Body of pancreas (tissue), 4 donors: ENCODE data around the gene MGARP. TPM values are rescaled to one million over a fixed set of nuclear protein-coding genes. Genes with fewer than 3 reads are reported as not detected.

ENCODE experiments used
- ATAC-seq: fragments of 150-250 bp; one replicate; pipeline ENCODE4 v1.9.1; 2016
- DNase-seq, 4 donors: peaks; one replicate each; pipeline ENCODE4 v3.0.0-alpha.2; 2019
- H3K27ac ChIP-seq, 4 donors: fragments of 200-600 bp; sonication (generic); 1 replicate in 3 of 4; 2 replicates in 1 of 4; pipeline versions ENCODE4 v1.5.1 to v1.6.1; 2016 to 2019; ENCODE audit warnings: mild to moderate bottlenecking in 1 of 4, mixed read lengths in 1 of 4, moderate library complexity in 1 of 4
- H3K27me3 ChIP-seq, 2 donors: fragments of 200-600 bp; sonication (generic); one replicate each; pipeline ENCODE4 v1.6.0; 2016; ENCODE audit warnings: mild to moderate bottlenecking in 1 of 2
- H3K36me3 ChIP-seq, 2 donors: fragments of 200-600 bp; sonication (generic); replicated peaks in 1 of 2; 2 replicates each; pipeline ENCODE4 v1.5.1; 2016; ENCODE audit warnings: low read depth in 2 of 2; ENCODE audit not compliant: insufficient read depth in 1 of 2
- H3K4me1 ChIP-seq: fragments of 200-600 bp; sonication (generic); one replicate; pipeline ENCODE4 v1.6.0; 2016
- H3K4me3 ChIP-seq, 2 donors: fragments of 200-600 bp; sonication (generic); 1 replicate in 1 of 2; 2 replicates in 1 of 2; pipeline ENCODE4 v1.5.1; 2016 to 2019
- H3K9me3 ChIP-seq, 3 donors: fragments of 200-600 bp; sonication (generic); 1 replicate in 2 of 3; 2 replicates in 1 of 3; pipeline ENCODE4 v1.5.1; 2016
- CTCF ChIP-seq, 7 experiments: fragments of 450-650 bp in 4 of 7; fragments of 200-600 bp in 3 of 7; sonication (generic) in 3 of 7; IDR thresholded peaks; one replicate each; pipeline ENCODE4 v1.5.1; 2016 to 2019; ENCODE audit warnings: antibody characterized with exemption in 7 of 7
- POLR2A ChIP-seq, 3 donors: fragments of 450-650 bp; IDR thresholded peaks; one replicate each; pipeline ENCODE4 v1.6.1; 2016; ENCODE audit warnings: antibody characterized with exemption in 3 of 3, mild to moderate bottlenecking in 2 of 3
- WGBS, 2 donors: methylation state at CpG; one replicate each; pipeline ENCODE4 v1.1.5; 2017; 5-methylcytosine and 5-hydroxymethylcytosine counted together
- intact Hi-C: fragments of 100-400 bp; cut with DNase I; formaldehyde crosslinking; loops from one replicate; pipeline ENCODE4 v1.15.1; 2023
- total RNA-seq, 2 donors: library from RNA; depleted of rRNA; stranded (reverse); fragments of >200 nt; gene quantifications; one replicate each; pipeline ENCODE4 v1.1.0, GENCODE V29; 2016

MGARP gene
- total RNA-seq, 2 donors from 2014 or later, result 0.78 TPM; not detected in 1

- Histone ChIP-seq H3K9me3 (no peaks in the 10 kb centered on the region), H3K27ac (peak overlapping the region in 3 of 4 donors; percentile 85 to 91 (median 86)), H3K27me3 (no peaks in the 10 kb centered on the region), H3K4me3 (peak overlapping the region in 1 of 2 donors; percentile 75), H3K4me1 (peaks cover 29% of the 10 kb centered on the region), H3K36me3 (no peaks in the 10 kb centered on the region)
- WGBS, 2 donors, result 4 to 11% methylated on average over 6 of the region's 6 CpGs
- no peak for TF ChIP-seq CTCF (IDR thresholded peaks at IDR 0.05)
- no peak for TF ChIP-seq POLR2A (IDR thresholded peaks at IDR 0.05)
- intact Hi-C loops, result loop anchor here (10.0 kb wide), 1 partner anchor 61 kb away; no protein-coding TSS in a partner anchor
- no peak for DNase-seq
- ATAC-seq, result no peak
These were observed 15.9 kb upstream of the MGARP start for GRCh38 chr4:139295942-139296299.

GRCh38 chr4:139295206-139295941 lies 15.3 kb upstream of the MGARP start:
- peak overlapping the region; percentile 74 to 75 for H3K4me3 ChIP-seq

GRCh38 chr4:139286186-139286698 lies 6.2 kb upstream of the MGARP start:
- no peak for ATAC-seq
- WGBS, 2 donors, result 94 to 99% methylated on average over 7 of the region's 7 CpGs

More at GRCh38 chr4:139295206-139295941, 15.3 kb upstream of the MGARP start:
- intact Hi-C loops, result loop anchor here (10.0 kb wide), 1 partner anchor 61 kb away; no protein-coding TSS in a partner anchor
- DNase-seq, result peak; percentile 96 to 98 (median 97)
- Histone ChIP-seq H3K9me3 (no peaks in the 10 kb centered on the region), H3K4me1 (peaks cover 29% of the 10 kb centered on the region), H3K27me3 (no peaks in the 10 kb centered on the region), H3K36me3 (no peaks in the 10 kb centered on the region), H3K27ac (peak overlapping the region; percentile 78 to 91 (median 86))
- WGBS, 2 donors, result 0 to 1% methylated on average over 46 to 51 of the region's 51 CpGs
- ATAC-seq, result peak; percentile 96
- TF ChIP-seq CTCF (IDR thresholded peaks at IDR 0.05) (peak; percentile 94 to 97 (median 95)), POLR2A (IDR thresholded peaks at IDR 0.05) (peak; percentile 46 to 78 (median 73))

GRCh38 chr4:139282721-139283075 lies 2.7 kb upstream of the MGARP start:
- Histone ChIP-seq H3K36me3 (no peaks in the 10 kb centered on the region), H3K4me1 (peaks cover 12% of the 10 kb centered on the region), H3K9me3 (no peaks in the 10 kb centered on the region), H3K27ac (no peak overlapping the region), H3K27me3 (peaks cover 0 to 12% of the 10 kb centered on the region in 2 donors), H3K4me3 (no peak overlapping the region)
- intact Hi-C loops, result no loop called here
- TF ChIP-seq CTCF (IDR thresholded peaks at IDR 0.05), result no peak
- no peak for TF ChIP-seq POLR2A (IDR thresholded peaks at IDR 0.05)
- ATAC-seq, result no peak
- DNase-seq, result no peak

More at GRCh38 chr4:139286186-139286698, 6.2 kb upstream of the MGARP start:
- intact Hi-C loops, result no loop called here
- no peak for DNase-seq
- Histone ChIP-seq H3K27me3 (no peaks in the 10 kb centered on the region), H3K9me3 (no peaks in the 10 kb centered on the region), H3K4me3 (no peak overlapping the region), H3K36me3 (peaks cover 0 to 5% of the 10 kb centered on the region in 2 donors), H3K27ac (no peak overlapping the region), H3K4me1 (no peaks in the 10 kb centered on the region)
- no peak for TF ChIP-seq CTCF (IDR thresholded peaks at IDR 0.05)
- no peak for TF ChIP-seq POLR2A (IDR thresholded peaks at IDR 0.05)
